Measurements from ENCODE around the gene ERI3. TPM values are rescaled to one million over a fixed set of nuclear protein-coding genes. Genes with fewer than 3 reads are reported as not detected.

ERI3 gene
- total and polyA plus RNA-seq, 2 of the 4 experiments (the other 2 are of a cell fraction), result 56.6 to 70.9 TPM

DNA sequence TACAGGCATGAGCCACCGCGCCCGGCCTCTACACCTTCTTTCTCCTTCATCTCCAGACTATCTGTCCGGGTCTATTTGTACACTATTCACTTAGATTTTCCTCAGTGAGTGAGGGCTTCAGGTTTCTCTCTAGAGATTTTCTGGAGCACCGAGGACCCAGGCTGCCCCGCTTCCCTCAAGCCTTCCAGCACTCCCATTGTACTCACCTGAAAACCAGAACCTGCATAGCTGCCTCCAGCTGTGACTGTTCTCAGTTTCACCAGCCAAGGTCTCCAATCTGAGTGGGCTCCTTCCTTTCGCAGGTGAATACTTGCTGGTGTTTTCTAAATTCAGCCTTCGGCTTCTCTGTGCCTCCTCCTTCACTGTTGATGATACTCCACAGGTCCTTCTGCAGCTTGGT is 154.7 kb downstream of the ERI3 start:
- Histone ChIP-seq H2BK20ac (ENCODE audit: low read depth, low read length) (no peak overlapping the region), H2BK15ac (ENCODE audit: low read depth, low read length) (no peak overlapping the region), H3K27me3 (ENCODE audit: control insufficient read depth, insufficient read depth, low read length) (peaks cover 6% of the 10 kb centered on the region), H3K4ac (ENCODE audit: low read depth, low read length) (no peak overlapping the region), H3K36me3 (ENCODE audit: control insufficient read depth, insufficient read depth, low read length) (no peaks in the 10 kb centered on the region), H4K20me1 (ENCODE audit: insufficient read depth, low read length) (no peaks in the 10 kb centered on the region), H3K79me1 (ENCODE audit: low read depth in 1 of 2, low read length in 2 of 2) (no peaks in the 10 kb centered on the region), H4K5ac (ENCODE audit: low read depth, low read length) (no peak overlapping the region), H2BK120ac (ENCODE audit: low read depth, low read length) (no peak overlapping the region), H3K56ac (ENCODE audit: extremely low read depth, insufficient read depth, low read length) (no peak overlapping the region), H3K14ac (replicated peaks; ENCODE audit: low read depth, low read length) (no peak overlapping the region), H3K9me3 (ENCODE audit: control insufficient read depth, insufficient read depth, low read length) (no peaks in the 10 kb centered on the region), H4K8ac (ENCODE audit: low read depth in 2 of 2, low read length in 2 of 2) (no peak overlapping the region), H3K9ac (ENCODE audit: low read depth, low read length) (no peak overlapping the region), H3K23ac (ENCODE audit: low read depth, low read length) (no peak overlapping the region), H2BK5ac (ENCODE audit: low read depth, low read length, poor library complexity, severe bottlenecking) (no peak overlapping the region), H2AK5ac (ENCODE audit: low read depth, low read length) (no peak overlapping the region), H2AFZ (replicated peaks; ENCODE audit: low read length, poor library complexity) (no peak overlapping the region), H3K27ac (ENCODE audit: insufficient read depth, low read length) (no peak overlapping the region), H4K91ac (ENCODE audit: insufficient read depth, low read depth, low read length) (no peak overlapping the region), H3K9me1 (ENCODE audit: insufficient read depth, low read length) (no peaks in the 10 kb centered on the region), H2AK9ac (replicated peaks; ENCODE audit: low read depth, low read length, poor library complexity) (no peak overlapping the region), H3K4me3 (ENCODE audit: insufficient read depth, low read depth, low read length) (no peak overlapping the region), H3K4me2 (ENCODE audit: low read depth, low read length) (no peak overlapping the region), H3K18ac (ENCODE audit: low read depth, low read length) (no peak overlapping the region), H3K4me1 (ENCODE audit: control insufficient read depth, insufficient read depth, low read length) (no peaks in the 10 kb centered on the region)
- WGBS, 2 experiments (ENCODE audit: extremely low coverage in 2 of 2, insufficient read length in 1 of 2), result 95% methylated on average over 4 of the region's 8 CpGs; no CpG with 5 or more reads in 1 of the 2 experiments
- TF ChIP-seq RAD21 (IDR thresholded peaks at IDR 0.05; ENCODE audit: low read length) (no peak), CHD1 (IDR thresholded peaks at IDR 0.05; ENCODE audit: low read depth, low read length) (no peak), RCOR1 (IDR thresholded peaks at IDR 0.05; ENCODE audit: insufficient replicate concordance, low read length) (no peak), NFE2L2 (IDR thresholded peaks at IDR 0.05; ENCODE audit: low read depth, low read length) (no peak), POLR2A (IDR thresholded peaks at IDR 0.05; ENCODE audit: low read depth, low read length) (no peak), CEBPB (IDR thresholded peaks at IDR 0.05; ENCODE audit: low read depth, low read length) (no peak), MAZ (IDR thresholded peaks at IDR 0.05; ENCODE audit: borderline replicate concordance, low read depth, low read length) (no peak), RFX5 (IDR thresholded peaks at IDR 0.05; ENCODE audit: low read depth, low read length) (no peak), BHLHE40 (IDR thresholded peaks at IDR 0.05; ENCODE audit: low read depth, low read length) (no peak), MAFK (IDR thresholded peaks at IDR 0.05; ENCODE audit: low read depth, low read length) (no peak), FOS (IDR thresholded peaks at IDR 0.05; ENCODE audit: low read depth, low read length) (no peak)
- TF ChIP-seq, protein P1, sequence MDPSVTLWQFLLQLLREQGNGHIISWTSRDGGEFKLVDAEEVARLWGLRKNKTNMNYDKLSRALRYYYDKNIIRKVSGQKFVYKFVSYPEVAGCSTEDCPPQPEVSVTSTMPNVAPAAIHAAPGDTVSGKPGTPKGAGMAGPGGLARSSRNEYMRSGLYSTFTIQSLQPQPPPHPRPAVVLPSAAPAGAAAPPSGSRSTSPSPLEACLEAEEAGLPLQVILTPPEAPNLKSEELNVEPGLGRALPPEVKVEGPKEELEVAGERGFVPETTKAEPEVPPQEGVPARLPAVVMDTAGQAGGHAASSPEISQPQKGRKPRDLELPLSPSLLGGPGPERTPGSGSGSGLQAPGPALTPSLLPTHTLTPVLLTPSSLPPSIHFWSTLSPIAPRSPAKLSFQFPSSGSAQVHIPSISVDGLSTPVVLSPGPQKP (IDR thresholded peaks at IDR 0.05; ENCODE audit: borderline replicate concordance, low read depth, low read length), result no peak
- TF ChIP-seq, protein P2, sequence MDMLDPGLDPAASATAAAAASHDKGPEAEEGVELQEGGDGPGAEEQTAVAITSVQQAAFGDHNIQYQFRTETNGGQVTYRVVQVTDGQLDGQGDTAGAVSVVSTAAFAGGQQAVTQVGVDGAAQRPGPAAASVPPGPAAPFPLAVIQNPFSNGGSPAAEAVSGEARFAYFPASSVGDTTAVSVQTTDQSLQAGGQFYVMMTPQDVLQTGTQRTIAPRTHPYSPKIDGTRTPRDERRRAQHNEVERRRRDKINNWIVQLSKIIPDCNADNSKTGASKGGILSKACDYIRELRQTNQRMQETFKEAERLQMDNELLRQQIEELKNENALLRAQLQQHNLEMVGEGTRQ (IDR thresholded peaks at IDR 0.05; ENCODE audit: low read depth, low read length), result no peak
- in situ Hi-C loops (cut with MboI; ENCODE audit: low sequenced_read_pairs), result no loop called here
- intact Hi-C loops (cut with micrococcal nuclease), result no loop called here
- dilution Hi-C loops (cut with HindIII; ENCODE audit: low sequenced_read_pairs, unreplicated experiment), result no loop called here
- ATAC-seq (ENCODE audit: low read depth) (no peak), DNase-seq (no peak)
- CTCF ChIA-PET, result no interaction called here
- POLR2A ChIA-PET (ENCODE audit: unreplicated experiment), result no interaction called here
- no TSS peak for BruUV-seq (replicated peaks)

All from IMR-90 (cell line).